Measurements from ENCODE around the gene CCNL2. TPM values are rescaled to one million over a fixed set of nuclear protein-coding genes. Genes with fewer than 3 reads are reported as not detected.

CCNL2 gene
- total RNA-seq, 2 donors from 2014 or later: 187 to 244 TPM

DNA sequence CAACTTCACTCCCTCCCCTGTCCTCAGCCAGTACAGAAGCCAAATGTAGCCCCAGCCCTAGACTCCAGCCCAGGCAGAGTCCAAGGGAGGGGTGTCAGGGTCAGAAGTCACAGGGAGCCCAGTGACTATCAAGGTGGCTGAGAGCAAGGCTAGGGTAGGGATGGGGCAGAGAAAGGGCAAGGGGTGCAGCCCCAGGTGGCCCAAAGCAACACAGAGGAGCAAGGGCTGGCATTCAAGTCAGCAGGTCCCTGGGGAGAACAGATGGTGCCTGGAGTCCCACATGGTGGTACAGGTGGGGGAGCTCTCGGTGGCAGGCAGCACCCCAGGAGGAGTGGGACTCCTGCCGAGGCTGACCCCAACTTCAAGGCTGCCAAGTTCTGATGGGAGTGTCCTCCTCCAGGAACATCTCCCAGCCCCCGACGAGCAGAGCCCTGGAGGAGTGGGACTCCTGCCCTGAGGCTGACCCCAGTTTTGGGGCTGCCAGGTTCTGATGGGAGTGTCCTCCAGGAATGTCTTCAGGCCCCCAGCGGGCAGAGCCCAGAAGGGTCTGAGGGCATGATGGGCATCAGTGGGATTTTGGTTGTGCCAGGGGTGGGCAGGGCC lies 46.2 kb downstream of the CCNL2 start:
- H3K9ac ChIP-seq (ENCODE audit: extremely low read depth, low read length, poor library complexity, severe bottlenecking): no peak overlapping the region
- no peaks in the 10 kb centered on the region for H3K9me3 Mint-ChIP-seq
- DNase-seq: no peak
- no peak overlapping the region for H3K4me3 Mint-ChIP-seq
- H3K4me3 ChIP-seq (ENCODE audit: low read length): no peak overlapping the region
- peaks cover 3% of the 10 kb centered on the region for H3K4me1 ChIP-seq (ENCODE audit: control insufficient read depth, insufficient read depth, low read length)
- peaks cover 7% of the 10 kb centered on the region for H3K36me3 ChIP-seq (ENCODE audit: control insufficient read depth, insufficient read depth, low read length)
- WGBS, 2 experiments (ENCODE audit: insufficient coverage in 1 of 2, insufficient read length in 1 of 2): 50 to 56% methylated on average over 2 to 5 of the region's 5 CpGs
- no peak overlapping the region for H3K27ac Mint-ChIP-seq
- TF ChIP-seq, protein P1, sequence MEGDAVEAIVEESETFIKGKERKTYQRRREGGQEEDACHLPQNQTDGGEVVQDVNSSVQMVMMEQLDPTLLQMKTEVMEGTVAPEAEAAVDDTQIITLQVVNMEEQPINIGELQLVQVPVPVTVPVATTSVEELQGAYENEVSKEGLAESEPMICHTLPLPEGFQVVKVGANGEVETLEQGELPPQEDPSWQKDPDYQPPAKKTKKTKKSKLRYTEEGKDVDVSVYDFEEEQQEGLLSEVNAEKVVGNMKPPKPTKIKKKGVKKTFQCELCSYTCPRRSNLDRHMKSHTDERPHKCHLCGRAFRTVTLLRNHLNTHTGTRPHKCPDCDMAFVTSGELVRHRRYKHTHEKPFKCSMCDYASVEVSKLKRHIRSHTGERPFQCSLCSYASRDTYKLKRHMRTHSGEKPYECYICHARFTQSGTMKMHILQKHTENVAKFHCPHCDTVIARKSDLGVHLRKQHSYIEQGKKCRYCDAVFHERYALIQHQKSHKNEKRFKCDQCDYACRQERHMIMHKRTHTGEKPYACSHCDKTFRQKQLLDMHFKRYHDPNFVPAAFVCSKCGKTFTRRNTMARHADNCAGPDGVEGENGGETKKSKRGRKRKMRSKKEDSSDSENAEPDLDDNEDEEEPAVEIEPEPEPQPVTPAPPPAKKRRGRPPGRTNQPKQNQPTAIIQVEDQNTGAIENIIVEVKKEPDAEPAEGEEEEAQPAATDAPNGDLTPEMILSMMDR (conservative IDR thresholded peaks at IDR 0.05): no peak
- no peaks in the 10 kb centered on the region for H3K36me3 Mint-ChIP-seq (ENCODE audit: low read depth)
- H3K27ac ChIP-seq (ENCODE audit: low read depth, low read length): no peak overlapping the region
- peaks cover 9% of the 10 kb centered on the region for H3K27me3 Mint-ChIP-seq (ENCODE audit: insufficient read depth)
- H3K4me1 Mint-ChIP-seq: peaks cover 10% of the 10 kb centered on the region
- no peaks in the 10 kb centered on the region for H3K9me3 ChIP-seq (ENCODE audit: control insufficient read depth, low read length)
- no peaks in the 10 kb centered on the region for H3K27me3 ChIP-seq (ENCODE audit: control insufficient read depth, insufficient read depth, low read length, poor library complexity, severe bottlenecking)

DNA sequence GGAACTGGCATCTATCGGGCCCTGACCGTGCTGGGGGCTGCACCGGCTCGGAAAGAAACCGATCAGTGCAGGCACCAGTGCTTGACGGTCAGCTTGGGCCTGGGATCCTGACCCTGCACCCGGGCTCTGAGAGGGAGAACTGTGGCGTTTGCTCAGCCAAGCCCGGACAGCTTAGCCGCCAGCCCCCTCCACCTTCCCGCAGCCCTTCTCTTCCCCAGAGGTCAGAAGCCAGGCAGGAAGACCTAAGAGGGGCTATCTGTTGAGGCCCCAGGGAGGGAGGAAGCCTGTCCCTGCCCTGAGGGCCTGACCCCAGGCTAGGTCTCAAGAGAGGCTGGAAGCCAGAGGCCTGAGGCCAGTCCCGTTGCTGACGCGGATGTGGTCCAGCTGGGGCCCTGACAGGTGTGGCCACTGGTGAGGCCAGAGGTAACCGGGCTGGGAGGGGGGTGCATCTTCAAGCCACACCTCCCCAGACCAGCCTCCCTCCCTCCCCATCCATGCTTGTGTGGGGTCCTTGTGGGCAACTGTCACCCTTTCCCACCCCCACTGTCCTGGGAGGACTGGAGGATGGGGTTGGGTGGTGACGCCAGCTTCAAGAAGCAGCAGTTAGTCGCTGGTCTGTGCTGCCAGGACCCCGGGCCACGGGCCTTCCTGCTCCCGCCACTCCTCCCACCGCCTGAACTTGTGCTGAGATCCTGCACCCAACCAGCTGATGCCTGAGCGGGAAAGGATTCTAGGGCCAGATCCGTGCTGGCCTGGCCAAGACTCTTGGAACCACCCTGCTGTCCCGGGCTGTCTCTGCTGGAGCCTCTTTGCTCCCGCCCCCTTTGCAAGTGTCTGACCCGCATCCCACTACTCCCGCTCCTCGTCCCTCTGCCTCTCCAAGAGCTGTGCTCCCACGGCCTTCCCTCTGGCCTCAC lies 47.4 kb downstream of the CCNL2 start:
- peak overlapping the region; percentile 68 for H3K27ac ChIP-seq (ENCODE audit: low read depth, low read length)
- DNase-seq: peak; percentile 59
- no peak overlapping the region for H3K4me3 ChIP-seq (ENCODE audit: low read length)
- TF ChIP-seq, protein P1 (conservative IDR thresholded peaks at IDR 0.05): no peak
- H3K9ac ChIP-seq (ENCODE audit: extremely low read depth, low read length, poor library complexity, severe bottlenecking): no peak overlapping the region
- Mint-ChIP-seq H3K27me3 (ENCODE audit: insufficient read depth) (peaks cover 9% of the 10 kb centered on the region), H3K4me1 (peaks cover 10% of the 10 kb centered on the region), H3K27ac (peak overlapping the region; percentile 67), H3K36me3 (ENCODE audit: low read depth) (no peaks in the 10 kb centered on the region), H3K9me3 (no peaks in the 10 kb centered on the region), H3K4me3 (peak overlapping the region; percentile 42)
- no peaks in the 10 kb centered on the region for H3K27me3 ChIP-seq (ENCODE audit: control insufficient read depth, insufficient read depth, low read length, poor library complexity, severe bottlenecking)
- no peaks in the 10 kb centered on the region for H3K9me3 ChIP-seq (ENCODE audit: control insufficient read depth, low read length)
- 69 to 72% methylated on average over 17 to 28 of the region's 29 CpGs for WGBS, 2 experiments (ENCODE audit: insufficient coverage in 1 of 2, insufficient read length in 1 of 2)
- H3K36me3 ChIP-seq (ENCODE audit: control insufficient read depth, insufficient read depth, low read length): peaks cover 7% of the 10 kb centered on the region
- H3K4me1 ChIP-seq (ENCODE audit: control insufficient read depth, insufficient read depth, low read length): peaks cover 8% of the 10 kb centered on the region

- peak; percentile 87 for DNase-seq
- peak within 1 kb of the TSS; percentile 90 for H3K4me3 ChIP-seq (ENCODE audit: low read length)
- Mint-ChIP-seq H3K9me3 (no peaks in the 10 kb centered on the region), H3K36me3 (ENCODE audit: low read depth) (no peaks in the 10 kb centered on the region), H3K27me3 (ENCODE audit: insufficient read depth) (peaks cover 6% of the 10 kb centered on the region), H3K27ac (no peak within 1 kb of the TSS), H3K4me3 (peak within 1 kb of the TSS; percentile 67), H3K4me1 (peaks cover 10% of the 10 kb centered on the region)
- peak within 1 kb of the TSS; percentile 63 for H3K9ac ChIP-seq (ENCODE audit: extremely low read depth, low read length, poor library complexity, severe bottlenecking)
- no peaks in the 10 kb centered on the region for H3K9me3 ChIP-seq (ENCODE audit: control insufficient read depth, low read length)
- H3K27ac ChIP-seq (ENCODE audit: low read depth, low read length): peak within 1 kb of the TSS; percentile 86
- peaks cover 7% of the 10 kb centered on the region for H3K36me3 ChIP-seq (ENCODE audit: control insufficient read depth, insufficient read depth, low read length)
- no peaks in the 10 kb centered on the region for H3K27me3 ChIP-seq (ENCODE audit: control insufficient read depth, insufficient read depth, low read length, poor library complexity, severe bottlenecking)
- peaks cover 8% of the 10 kb centered on the region for H3K4me1 ChIP-seq (ENCODE audit: control insufficient read depth, insufficient read depth, low read length)
- TF ChIP-seq, protein P1 (conservative IDR thresholded peaks at IDR 0.05): peak; percentile 70
- 0% methylated on average over 28 to 118 of the region's 122 CpGs for WGBS, 2 experiments (ENCODE audit: insufficient coverage in 1 of 2, insufficient read length in 1 of 2)
Observed at GRCh38 chr1:1349256-1350012, 49.7 kb downstream of the CCNL2 start, which contains the start of gene DVL1. TSS of gene DVL1 (minus strand) at chr1:1349418. CDS start at chr1:1349065, 353 bp downstream.
